ENCODE data around the gene BCR. TPM values are rescaled to one million over a fixed set of nuclear protein-coding genes. Genes with fewer than 3 reads are reported as not detected.

BCR gene
- total RNA-seq, 2 donors from 2014 or later: 102 to 172 TPM

DNA sequence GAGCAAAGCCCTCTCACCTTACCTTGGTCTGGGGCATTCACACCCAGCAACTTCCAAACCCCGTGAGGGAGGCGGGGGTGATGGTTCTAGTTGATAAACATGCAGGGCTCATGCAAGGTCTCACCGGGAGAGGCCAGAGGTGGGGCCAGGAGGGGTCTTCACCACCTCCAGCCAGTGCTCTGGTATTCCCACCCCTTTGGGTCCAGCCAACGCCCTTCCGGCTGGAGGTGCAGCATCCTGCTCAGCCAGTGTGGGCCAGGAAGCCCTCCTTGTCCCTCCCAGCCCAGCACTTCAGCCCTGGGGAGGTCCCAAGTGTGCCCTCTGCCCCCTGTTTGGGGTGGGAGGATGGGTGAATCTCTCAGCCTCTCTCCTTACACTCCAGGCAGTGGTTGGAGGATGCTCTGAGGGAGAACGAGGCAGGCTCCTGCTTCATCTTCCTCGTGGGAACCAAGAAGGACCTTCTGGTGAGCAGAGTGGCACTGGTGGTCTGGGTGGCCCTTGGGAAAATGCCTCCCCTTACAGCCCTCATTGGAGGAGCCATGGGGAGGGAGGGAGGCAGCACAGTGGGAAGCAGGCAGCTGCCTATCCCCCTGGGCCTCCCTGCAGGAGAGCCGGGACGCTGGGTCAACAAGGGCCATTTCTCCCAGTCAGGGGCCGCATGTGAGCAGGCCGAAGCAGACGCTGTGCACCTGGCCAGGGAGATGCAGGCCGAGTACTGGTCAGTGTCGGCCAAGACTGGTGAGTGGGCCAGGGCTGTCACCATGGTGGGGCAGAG lies 21.6 kb upstream of the BCR start:
- Histone ChIP-seq H3K36me3 (ENCODE audit: control insufficient read depth, insufficient read depth, low read length) (no peaks in the 10 kb centered on the region), H3K9ac (ENCODE audit: extremely low read depth, low read length, poor library complexity, severe bottlenecking) (no peak overlapping the region), H3K27ac (ENCODE audit: low read depth, low read length) (no peak overlapping the region), H3K4me3 (ENCODE audit: low read length) (no peak overlapping the region), H3K27me3 (ENCODE audit: control insufficient read depth, insufficient read depth, low read length, poor library complexity, severe bottlenecking) (no peaks in the 10 kb centered on the region), H3K4me1 (ENCODE audit: control insufficient read depth, insufficient read depth, low read length) (no peaks in the 10 kb centered on the region), H3K9me3 (ENCODE audit: control insufficient read depth, low read length) (no peaks in the 10 kb centered on the region)
- Mint-ChIP-seq H3K27ac (no peak overlapping the region), H3K27me3 (ENCODE audit: insufficient read depth) (no peaks in the 10 kb centered on the region), H3K4me3 (no peak overlapping the region), H3K36me3 (ENCODE audit: low read depth) (no peaks in the 10 kb centered on the region), H3K9me3 (no peaks in the 10 kb centered on the region), H3K4me1 (peaks cover 9% of the 10 kb centered on the region)
- WGBS, 2 experiments (ENCODE audit: insufficient coverage in 1 of 2, insufficient read length in 1 of 2): 84% methylated on average over 14 of the region's 14 CpGs; no CpG with 5 or more reads in 1 of the 2 experiments
- peak; percentile 74 for DNase-seq
- no peak for TF ChIP-seq CTCF (conservative IDR thresholded peaks at IDR 0.05)

DNA sequence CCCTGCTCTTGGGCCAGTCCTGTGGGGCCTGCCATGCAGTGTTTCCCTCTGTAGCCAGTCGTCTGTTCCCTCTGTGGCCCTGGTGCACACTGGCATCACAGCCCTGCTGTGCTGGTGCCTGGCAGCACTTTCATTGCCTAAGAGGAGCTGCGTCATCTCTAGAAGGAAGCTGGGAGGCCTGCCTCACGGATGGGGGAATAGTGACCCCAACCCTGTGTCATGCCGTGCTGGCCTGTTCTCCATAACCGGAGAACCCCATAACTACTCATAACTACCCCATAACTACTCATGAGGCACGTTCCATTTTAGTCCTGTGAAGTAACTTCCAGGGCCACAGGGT lies 21.0 kb upstream of the BCR start:
- H3K9me3 Mint-ChIP-seq: no peaks in the 10 kb centered on the region
- no peak overlapping the region for H3K27ac Mint-ChIP-seq
- Histone ChIP-seq H3K4me1 (ENCODE audit: control insufficient read depth, insufficient read depth, low read length) (no peaks in the 10 kb centered on the region), H3K36me3 (ENCODE audit: control insufficient read depth, insufficient read depth, low read length) (no peaks in the 10 kb centered on the region), H3K27ac (ENCODE audit: low read depth, low read length) (no peak overlapping the region), H3K27me3 (ENCODE audit: control insufficient read depth, insufficient read depth, low read length, poor library complexity, severe bottlenecking) (no peaks in the 10 kb centered on the region), H3K4me3 (ENCODE audit: low read length) (no peak overlapping the region), H3K9ac (ENCODE audit: extremely low read depth, low read length, poor library complexity, severe bottlenecking) (no peak overlapping the region), H3K9me3 (ENCODE audit: control insufficient read depth, low read length) (no peaks in the 10 kb centered on the region)
- H3K27me3 Mint-ChIP-seq (ENCODE audit: insufficient read depth): no peaks in the 10 kb centered on the region
- no peak overlapping the region for H3K4me3 Mint-ChIP-seq
- no peak for TF ChIP-seq CTCF (conservative IDR thresholded peaks at IDR 0.05)
- DNase-seq: no peak
- H3K36me3 Mint-ChIP-seq (ENCODE audit: low read depth): no peaks in the 10 kb centered on the region
- H3K4me1 Mint-ChIP-seq: peaks cover 9% of the 10 kb centered on the region
- 89 to 95% methylated on average over 4 to 6 of the region's 6 CpGs for WGBS, 2 experiments (ENCODE audit: insufficient coverage in 1 of 2, insufficient read length in 1 of 2)

DNA sequence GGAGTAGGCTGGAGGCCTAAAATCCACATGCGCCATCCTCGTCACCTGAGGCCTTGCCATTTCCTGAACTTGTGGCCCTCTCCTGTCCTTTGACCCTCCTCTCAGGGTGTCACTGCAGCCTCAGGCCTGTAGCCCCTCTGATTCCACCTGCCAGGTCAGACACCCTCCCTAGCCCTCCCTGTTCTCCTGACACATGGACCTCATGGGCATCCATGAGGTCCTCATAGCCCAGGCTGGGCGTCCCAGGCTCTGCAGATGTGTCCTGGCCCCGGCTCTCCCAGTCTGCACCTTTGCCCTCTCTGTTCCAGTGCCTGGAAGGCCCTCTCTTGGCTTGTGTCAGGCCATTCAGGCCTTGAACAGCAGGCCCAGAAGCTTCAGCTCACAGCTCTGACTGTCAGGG lies 19.3 kb upstream of the BCR start:
- H3K4me1 Mint-ChIP-seq: peaks cover 9% of the 10 kb centered on the region
- H3K36me3 Mint-ChIP-seq (ENCODE audit: low read depth): no peaks in the 10 kb centered on the region
- H3K36me3 ChIP-seq (ENCODE audit: control insufficient read depth, insufficient read depth, low read length): no peaks in the 10 kb centered on the region
- no peak overlapping the region for H3K9ac ChIP-seq (ENCODE audit: extremely low read depth, low read length, poor library complexity, severe bottlenecking)
- DNase-seq: no peak
- no peaks in the 10 kb centered on the region for H3K9me3 ChIP-seq (ENCODE audit: control insufficient read depth, low read length)
- H3K4me3 ChIP-seq (ENCODE audit: low read length): no peak overlapping the region
- TF ChIP-seq CTCF (conservative IDR thresholded peaks at IDR 0.05): no peak
- 92 to 97% methylated on average over 3 to 4 of the region's 4 CpGs for WGBS, 2 experiments (ENCODE audit: insufficient coverage in 1 of 2, insufficient read length in 1 of 2)
- H3K9me3 Mint-ChIP-seq: no peaks in the 10 kb centered on the region
- H3K4me3 Mint-ChIP-seq: no peak overlapping the region
- H3K27me3 ChIP-seq (ENCODE audit: control insufficient read depth, insufficient read depth, low read length, poor library complexity, severe bottlenecking): no peaks in the 10 kb centered on the region
- no peaks in the 10 kb centered on the region for H3K4me1 ChIP-seq (ENCODE audit: control insufficient read depth, insufficient read depth, low read length)
- no peaks in the 10 kb centered on the region for H3K27me3 Mint-ChIP-seq (ENCODE audit: insufficient read depth)
- H3K27ac Mint-ChIP-seq: no peak overlapping the region
- no peak overlapping the region for H3K27ac ChIP-seq (ENCODE audit: low read depth, low read length)
